ENCODE measurements around the gene RPRD2. TPM values are rescaled to one million over a fixed set of nuclear protein-coding genes. Genes with fewer than 3 reads are reported as not detected.

Gene RPRD2
- total RNA-seq, 1 donor from 2014 or later: 12.5 TPM

GRCh38 chr1:150511985-150512660 is 148.2 kb downstream of the RPRD2 start:
- DNase-seq (ENCODE audit: low read depth): no peak
- H3K36me3 ChIP-seq (ENCODE audit: control insufficient read depth, insufficient read depth, low read length): no peaks in the 10 kb centered on the region
- H3K4me3 ChIP-seq (ENCODE audit: low read depth, low read length): no peak overlapping the region
- H3K27me3 ChIP-seq (ENCODE audit: control insufficient read depth, insufficient read depth, low read length): no peaks in the 10 kb centered on the region
- TF ChIP-seq, protein P1, sequence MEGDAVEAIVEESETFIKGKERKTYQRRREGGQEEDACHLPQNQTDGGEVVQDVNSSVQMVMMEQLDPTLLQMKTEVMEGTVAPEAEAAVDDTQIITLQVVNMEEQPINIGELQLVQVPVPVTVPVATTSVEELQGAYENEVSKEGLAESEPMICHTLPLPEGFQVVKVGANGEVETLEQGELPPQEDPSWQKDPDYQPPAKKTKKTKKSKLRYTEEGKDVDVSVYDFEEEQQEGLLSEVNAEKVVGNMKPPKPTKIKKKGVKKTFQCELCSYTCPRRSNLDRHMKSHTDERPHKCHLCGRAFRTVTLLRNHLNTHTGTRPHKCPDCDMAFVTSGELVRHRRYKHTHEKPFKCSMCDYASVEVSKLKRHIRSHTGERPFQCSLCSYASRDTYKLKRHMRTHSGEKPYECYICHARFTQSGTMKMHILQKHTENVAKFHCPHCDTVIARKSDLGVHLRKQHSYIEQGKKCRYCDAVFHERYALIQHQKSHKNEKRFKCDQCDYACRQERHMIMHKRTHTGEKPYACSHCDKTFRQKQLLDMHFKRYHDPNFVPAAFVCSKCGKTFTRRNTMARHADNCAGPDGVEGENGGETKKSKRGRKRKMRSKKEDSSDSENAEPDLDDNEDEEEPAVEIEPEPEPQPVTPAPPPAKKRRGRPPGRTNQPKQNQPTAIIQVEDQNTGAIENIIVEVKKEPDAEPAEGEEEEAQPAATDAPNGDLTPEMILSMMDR (IDR thresholded peaks at IDR 0.05; ENCODE audit: insufficient read depth, low read length, poor library complexity, severe bottlenecking): no peak

DNA sequence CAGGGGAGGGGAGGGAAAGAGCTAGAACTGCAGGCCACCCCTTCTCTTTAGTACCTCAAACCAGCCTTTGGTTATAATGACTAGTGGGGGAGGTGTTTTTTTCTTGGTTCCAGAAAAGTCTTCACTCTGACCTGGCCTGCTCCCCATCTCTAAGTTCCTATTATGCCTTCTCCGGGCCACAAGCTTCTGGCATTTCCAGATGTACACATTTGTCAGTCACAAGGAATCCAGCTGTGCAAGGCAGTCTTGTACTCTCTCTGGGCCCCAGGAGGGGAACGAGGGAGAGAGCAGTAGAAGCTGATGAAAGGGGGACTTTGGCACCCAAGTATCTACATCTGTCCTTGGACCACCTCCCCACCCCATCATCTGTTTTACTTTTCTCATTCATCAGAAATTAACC is 148.9 kb downstream of the RPRD2 start:
- no peak for DNase-seq (ENCODE audit: low read depth)
- TF ChIP-seq, protein P1 (IDR thresholded peaks at IDR 0.05; ENCODE audit: insufficient read depth, low read length, poor library complexity, severe bottlenecking): no peak
- no peak overlapping the region for H3K4me3 ChIP-seq (ENCODE audit: low read depth, low read length)
- H3K36me3 ChIP-seq (ENCODE audit: control insufficient read depth, insufficient read depth, low read length): no peaks in the 10 kb centered on the region
- H3K27me3 ChIP-seq (ENCODE audit: control insufficient read depth, insufficient read depth, low read length): no peaks in the 10 kb centered on the region

DNA sequence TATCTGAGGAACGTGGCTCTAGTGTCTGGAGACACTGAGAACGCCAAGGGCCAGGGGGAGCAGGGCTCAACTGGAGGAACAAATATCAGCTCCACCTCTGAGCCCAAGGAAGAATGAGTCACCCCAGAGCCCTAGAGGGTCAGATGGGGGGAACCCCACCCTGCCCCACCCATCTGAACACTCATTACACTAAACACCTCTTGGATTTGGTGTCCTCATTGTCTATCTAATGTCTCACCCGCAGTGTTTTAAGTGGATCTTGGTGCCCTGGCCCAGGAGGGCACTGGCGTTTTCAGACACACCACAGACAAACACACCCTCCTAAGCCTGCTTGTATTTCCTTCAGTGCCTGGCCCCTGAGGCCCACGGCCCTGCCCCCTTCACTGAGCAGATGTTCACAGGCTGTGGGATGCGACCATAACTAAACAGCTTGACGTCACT is 149.4 kb downstream of the RPRD2 start:
- Histone ChIP-seq H3K27me3 (ENCODE audit: control insufficient read depth, insufficient read depth, low read length) (no peaks in the 10 kb centered on the region), H3K4me3 (ENCODE audit: low read depth, low read length) (no peak overlapping the region), H3K36me3 (ENCODE audit: control insufficient read depth, insufficient read depth, low read length) (no peaks in the 10 kb centered on the region)
- DNase-seq (ENCODE audit: low read depth): no peak
- TF ChIP-seq, protein P1 (IDR thresholded peaks at IDR 0.05; ENCODE audit: insufficient read depth, low read length, poor library complexity, severe bottlenecking): no peak

DNA sequence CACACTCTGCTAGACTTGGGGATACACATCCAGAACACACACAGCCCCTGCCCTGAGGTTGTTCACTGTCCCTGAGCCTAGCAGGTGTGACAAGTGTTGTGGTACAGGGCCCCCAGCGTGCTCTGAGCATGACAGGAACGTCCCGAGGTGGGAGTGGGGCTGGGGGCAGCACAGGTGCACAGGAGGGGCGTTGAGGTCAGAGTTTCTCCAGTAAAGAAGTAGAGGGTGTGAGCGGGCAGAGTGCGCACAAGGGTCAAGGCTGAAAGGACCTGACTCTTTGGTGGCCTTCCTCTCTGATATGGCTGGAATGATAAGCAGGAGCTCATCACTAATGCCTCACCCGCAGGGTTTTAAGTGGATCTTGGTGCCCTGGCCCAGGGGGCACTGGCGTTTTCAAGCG is 150.3 kb downstream of the RPRD2 start:
- TF ChIP-seq, protein P1 (IDR thresholded peaks at IDR 0.05; ENCODE audit: insufficient read depth, low read length, poor library complexity, severe bottlenecking): no peak
- Histone ChIP-seq H3K27me3 (ENCODE audit: control insufficient read depth, insufficient read depth, low read length) (no peaks in the 10 kb centered on the region), H3K4me3 (ENCODE audit: low read depth, low read length) (no peak overlapping the region), H3K36me3 (ENCODE audit: control insufficient read depth, insufficient read depth, low read length) (no peaks in the 10 kb centered on the region)
- no peak for DNase-seq (ENCODE audit: low read depth)

DNA sequence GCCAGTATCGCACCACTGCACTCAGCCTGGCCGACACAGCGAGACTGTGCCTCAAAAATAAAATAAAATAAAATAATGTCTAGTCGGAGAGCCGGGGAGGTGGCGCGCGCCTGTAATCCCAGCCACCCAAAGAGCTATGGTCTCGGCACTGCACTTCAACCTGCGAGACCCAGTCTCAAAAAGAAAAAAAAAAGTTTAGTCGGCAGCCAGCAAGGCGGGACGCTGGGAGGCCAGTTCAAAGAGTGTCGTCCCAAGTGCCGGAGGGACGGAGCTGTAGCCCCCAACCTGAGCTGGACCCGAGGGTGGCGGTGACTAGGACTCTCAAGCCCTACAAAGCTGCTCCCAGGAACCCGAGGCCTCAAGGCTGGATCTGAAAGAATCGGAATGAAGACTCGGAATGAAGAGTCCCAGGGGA is 151.0 kb downstream of the RPRD2 start:
- Histone ChIP-seq H3K27me3 (ENCODE audit: control insufficient read depth, insufficient read depth, low read length) (no peaks in the 10 kb centered on the region), H3K36me3 (ENCODE audit: control insufficient read depth, insufficient read depth, low read length) (no peaks in the 10 kb centered on the region), H3K4me3 (ENCODE audit: low read depth, low read length) (peak overlapping the region; percentile 38)
- TF ChIP-seq, protein P1 (IDR thresholded peaks at IDR 0.05; ENCODE audit: insufficient read depth, low read length, poor library complexity, severe bottlenecking): no peak
- no peak for DNase-seq (ENCODE audit: low read depth)
